Cardiac muscle cell (in vitro differentiated cells and primary cell): Measurements from ENCODE around the gene GASK1A. TPM values are rescaled to one million over a fixed set of nuclear protein-coding genes. Genes with fewer than 3 reads are reported as not detected.

Experiments used
- DNase-seq, 2 donors: peaks; one replicate each; pipeline versions ENCODE4 v3.0.0 to v3.0.0-alpha.2; 2010 to 2017; ENCODE audit warnings: low read depth in 1 of 2, low spot score in 1 of 2
- H3K27ac ChIP-seq: fragments of 200-600 bp; sonication (generic); 2 replicates; pipeline ENCODE4 v1.5.1; 2016
- H3K27me3 ChIP-seq: fragments of 200-600 bp; sonication (generic); 2 replicates; pipeline ENCODE4 v1.6.0; 2016; ENCODE audit warnings: control low read depth
- H3K36me3 ChIP-seq: fragments of 200-600 bp; sonication (generic); 2 replicates; pipeline ENCODE4 v1.5.1; 2016; ENCODE audit warnings: control low read depth
- H3K4me1 ChIP-seq: fragments of 200-600 bp; sonication (generic); 2 replicates; pipeline ENCODE4 v1.8.1; 2017; ENCODE audit warnings: low read depth, mild to moderate bottlenecking, mixed run types
- H3K4me3 ChIP-seq: fragments of 200-600 bp; sonication (generic); 2 replicates; pipeline ENCODE4 v1.5.1; 2016; ENCODE audit warnings: mild to moderate bottlenecking
- H3K9me3 ChIP-seq: fragments of 200-600 bp; sonication (generic); 2 replicates; pipeline ENCODE4 v1.5.1; 2017; ENCODE audit warnings: low read depth, mild to moderate bottlenecking, control low read depth
- CTCF ChIP-seq: IDR thresholded peaks from 2 replicates; pipeline ENCODE4 v1.5.1; 2012; ENCODE audit warnings: low read depth, mild to moderate bottlenecking, low read length
- polyA plus RNA-seq: library from polyadenylated mRNA; unstranded; fragments of >200 nt; fragmentation: Nextera tagmentation; extraction: Ambion mirVana; gene quantifications from 2 replicates; pipeline ENCODE4 v1.2.1, GENCODE V29; 2016
- total RNA-seq: library from RNA; depleted of rRNA; stranded (reverse); fragments of >200 nt; gene quantifications from 2 replicates; pipeline ENCODE4 v1.2.3, GENCODE V29; 2016

Gene GASK1A
- total and polyA plus RNA-seq, 2 experiments from 2014 or later = 0.66 to 0.80 TPM

DNA sequence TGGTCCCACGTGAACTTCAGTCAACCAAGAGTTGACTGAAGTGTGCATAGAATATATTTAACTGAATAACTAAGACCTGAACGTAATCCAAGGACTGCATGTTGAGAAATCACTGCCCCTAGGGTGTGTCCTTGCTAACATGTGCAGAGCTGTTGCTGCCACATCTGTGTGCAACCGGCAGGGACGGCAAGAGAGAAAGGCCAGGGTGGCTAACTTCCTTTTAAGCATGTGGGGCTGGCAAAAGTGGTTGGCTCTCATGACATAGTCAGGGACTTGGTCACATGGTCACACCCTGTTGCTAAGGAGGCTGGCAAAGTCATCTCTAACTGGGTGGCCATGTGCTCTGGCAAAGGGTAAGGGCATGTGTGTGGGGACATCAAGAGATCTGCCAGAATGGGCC lies 52.4 kb downstream of the GASK1A start:
- DNase-seq = no peak

GRCh38 chr3:43031889-43032545 lies 52.9 kb downstream of the GASK1A start:
- H3K4me1 ChIP-seq = no peaks in the 10 kb centered on the region
- no peak overlapping the region for H3K4me3 ChIP-seq
- no peaks in the 10 kb centered on the region for H3K9me3 ChIP-seq
- TF ChIP-seq CTCF = no peak
- no peak overlapping the region for H3K27ac ChIP-seq
- no peak for DNase-seq
- H3K36me3 ChIP-seq = no peaks in the 10 kb centered on the region
- no peaks in the 10 kb centered on the region for H3K27me3 ChIP-seq

More for the DNA sequence above, 52.4 kb downstream of the GASK1A start:
- H3K36me3 ChIP-seq = no peaks in the 10 kb centered on the region
- H3K4me3 ChIP-seq = no peak overlapping the region
- H3K27me3 ChIP-seq = no peaks in the 10 kb centered on the region
- H3K9me3 ChIP-seq = no peaks in the 10 kb centered on the region
- H3K4me1 ChIP-seq = no peaks in the 10 kb centered on the region
- H3K27ac ChIP-seq = no peak overlapping the region
- no peak for TF ChIP-seq CTCF

GRCh38 chr3:43032646-43033628 lies 53.8 kb downstream of the GASK1A start:
- no peak for TF ChIP-seq CTCF
- Histone ChIP-seq H3K36me3 (no peaks in the 10 kb centered on the region), H3K27me3 (no peaks in the 10 kb centered on the region), H3K27ac (no peak overlapping the region), H3K9me3 (no peaks in the 10 kb centered on the region), H3K4me1 (no peaks in the 10 kb centered on the region), H3K4me3 (no peak overlapping the region)
- DNase-seq = no peak

GRCh38 chr3:43034200-43034599 lies 55.1 kb downstream of the GASK1A start:
- H3K27me3 ChIP-seq = no peaks in the 10 kb centered on the region
- H3K4me3 ChIP-seq = no peak overlapping the region
- no peak for TF ChIP-seq CTCF
- no peaks in the 10 kb centered on the region for H3K9me3 ChIP-seq
- no peaks in the 10 kb centered on the region for H3K4me1 ChIP-seq
- DNase-seq = no peak
- H3K27ac ChIP-seq = no peak overlapping the region
- H3K36me3 ChIP-seq = no peaks in the 10 kb centered on the region

- Histone ChIP-seq H3K27ac (no peak overlapping the region), H3K4me3 (no peak overlapping the region), H3K36me3 (no peaks in the 10 kb centered on the region), H3K9me3 (no peaks in the 10 kb centered on the region), H3K4me1 (no peaks in the 10 kb centered on the region), H3K27me3 (no peaks in the 10 kb centered on the region)
- no peak for TF ChIP-seq CTCF
- no peak for DNase-seq
Observed at GRCh38 chr3:43034911-43035310, 55.8 kb downstream of the GASK1A start.
